ENCODE data around the gene ZNF774.
"Not testable (repeated sequence)": the region's sequence is repeated elsewhere in the genome, so short reads cannot be mapped to it uniquely, and the experiment has no call there.

The ZNF774 gene

DNA sequence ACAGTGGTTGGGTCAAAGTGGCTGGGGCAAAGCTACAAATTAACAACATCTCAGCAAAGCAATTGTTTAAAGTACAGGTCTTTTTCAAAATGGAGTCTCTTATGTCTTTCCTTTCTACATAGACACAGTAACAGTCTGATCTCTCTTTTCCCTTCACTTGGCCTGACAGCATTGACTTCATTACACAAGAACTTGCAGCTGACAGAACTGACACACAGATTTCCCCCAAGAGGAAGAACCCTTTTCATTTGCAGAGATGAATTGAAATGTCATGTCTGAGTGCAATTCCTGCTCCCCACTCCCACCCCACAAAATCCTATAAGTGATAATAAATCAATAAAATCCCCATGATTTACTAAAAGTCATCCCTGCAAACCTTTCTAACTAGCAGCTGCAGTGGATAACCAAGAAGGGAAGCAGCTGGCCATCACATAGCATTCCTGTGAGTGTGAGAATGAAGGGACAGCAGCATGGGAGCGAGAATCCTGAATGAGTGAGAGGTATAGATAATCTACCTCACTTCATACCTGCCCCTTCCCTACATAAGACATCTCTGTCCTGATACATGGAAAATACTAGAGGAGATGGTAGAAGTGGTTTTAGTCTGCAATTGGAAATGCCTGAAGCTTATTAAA is 4.5 kb upstream of the ZNF774 start:
- not testable (repeated sequence) for DNase-seq

DNA sequence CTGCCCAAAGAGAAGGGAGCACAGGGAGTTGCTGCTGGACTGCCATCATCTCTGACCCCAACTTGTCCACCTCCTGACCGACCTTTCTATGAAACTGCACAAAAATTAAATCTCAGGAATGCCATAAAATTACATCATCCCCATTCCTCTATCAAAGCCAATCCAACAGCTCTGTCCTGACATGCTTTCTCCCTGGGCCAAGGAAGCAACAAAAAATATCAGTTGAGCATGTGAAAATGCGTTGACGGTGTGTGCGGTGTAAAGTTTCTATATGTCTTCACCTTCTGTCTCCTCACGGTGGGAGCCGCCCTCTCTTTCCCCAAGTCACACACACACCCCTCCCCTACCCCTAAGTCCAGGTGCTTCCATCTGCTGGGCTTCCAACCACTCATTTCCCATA is 3.6 kb upstream of the ZNF774 start:
- DNase-seq, result no peak

DNA sequence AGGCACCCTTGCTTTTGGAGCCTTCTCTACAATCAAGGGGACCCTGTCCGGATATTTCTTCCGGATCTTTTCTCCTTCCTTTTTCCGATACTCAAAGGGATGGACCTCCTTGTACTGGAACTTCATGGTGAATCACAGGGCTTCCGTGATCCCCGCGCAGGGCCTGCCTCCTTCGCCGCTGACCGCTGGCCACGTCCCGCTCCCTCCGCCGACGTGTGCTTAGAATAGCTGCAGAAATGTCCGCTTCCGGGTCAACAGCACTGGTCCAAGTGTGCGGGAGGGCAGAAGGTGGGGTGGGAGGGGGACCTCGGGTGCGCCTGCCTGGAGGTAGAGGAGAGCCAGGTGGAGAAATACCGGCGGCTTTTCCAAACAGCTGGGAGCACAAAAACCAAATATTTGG is 3.0 kb upstream of the ZNF774 start:
- no peak for DNase-seq

- no peak for DNase-seq
Observed at GRCh38 chr15:90349821-90350220, 2.3 kb upstream of the ZNF774 start.

DNA sequence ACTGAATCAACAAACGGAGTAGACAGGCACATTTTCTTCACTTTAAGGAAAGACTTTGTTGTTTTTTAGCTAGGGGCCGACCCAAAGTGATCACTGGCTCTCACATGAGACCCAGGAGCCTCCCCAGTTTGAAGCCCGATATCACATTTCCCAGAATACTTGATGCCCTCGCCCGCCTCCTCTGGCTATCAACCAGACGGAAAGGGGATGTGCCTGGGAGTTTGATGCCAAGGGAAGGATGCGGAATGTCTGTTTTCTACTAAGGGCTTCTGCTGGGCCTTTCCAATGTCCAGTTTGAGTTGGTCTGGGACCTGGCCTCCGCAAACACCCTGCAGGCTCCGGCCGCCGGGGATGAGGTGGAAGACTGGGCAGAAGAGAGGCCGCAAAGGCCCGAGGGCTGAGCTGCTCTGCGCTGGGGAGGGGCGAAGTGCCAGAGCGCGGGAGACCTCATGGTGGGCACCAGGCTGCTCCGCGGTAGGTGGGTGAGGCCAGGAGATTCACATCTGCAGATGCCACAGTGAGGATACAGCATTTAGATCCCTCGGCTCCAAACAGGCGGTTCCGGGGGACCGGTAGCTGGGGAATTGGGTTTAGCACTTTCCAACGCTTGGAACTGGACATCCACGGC is 491 bp upstream of the ZNF774 start:
- no peak for DNase-seq

DNA sequence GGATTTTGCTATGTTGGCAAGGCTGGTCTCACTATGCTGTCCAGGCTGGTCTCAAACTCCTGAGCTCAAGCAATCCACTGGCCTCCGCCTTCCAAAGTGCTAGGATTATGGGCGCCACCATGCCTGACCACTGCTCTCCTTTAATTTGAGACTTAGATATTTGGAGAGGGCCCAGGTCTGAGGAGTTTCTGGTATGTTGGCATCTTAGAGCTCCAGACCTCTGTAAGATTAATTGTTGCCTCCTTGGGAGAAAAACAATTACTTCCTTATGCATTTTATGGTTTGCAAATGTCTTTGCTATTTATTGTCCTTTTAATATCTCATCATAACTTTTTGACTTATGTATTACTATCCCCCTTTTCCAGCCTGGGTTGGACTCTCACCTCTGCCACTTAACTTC is 2.9 kb downstream of the ZNF774 start:
- DNase-seq, result no peak

DNA sequence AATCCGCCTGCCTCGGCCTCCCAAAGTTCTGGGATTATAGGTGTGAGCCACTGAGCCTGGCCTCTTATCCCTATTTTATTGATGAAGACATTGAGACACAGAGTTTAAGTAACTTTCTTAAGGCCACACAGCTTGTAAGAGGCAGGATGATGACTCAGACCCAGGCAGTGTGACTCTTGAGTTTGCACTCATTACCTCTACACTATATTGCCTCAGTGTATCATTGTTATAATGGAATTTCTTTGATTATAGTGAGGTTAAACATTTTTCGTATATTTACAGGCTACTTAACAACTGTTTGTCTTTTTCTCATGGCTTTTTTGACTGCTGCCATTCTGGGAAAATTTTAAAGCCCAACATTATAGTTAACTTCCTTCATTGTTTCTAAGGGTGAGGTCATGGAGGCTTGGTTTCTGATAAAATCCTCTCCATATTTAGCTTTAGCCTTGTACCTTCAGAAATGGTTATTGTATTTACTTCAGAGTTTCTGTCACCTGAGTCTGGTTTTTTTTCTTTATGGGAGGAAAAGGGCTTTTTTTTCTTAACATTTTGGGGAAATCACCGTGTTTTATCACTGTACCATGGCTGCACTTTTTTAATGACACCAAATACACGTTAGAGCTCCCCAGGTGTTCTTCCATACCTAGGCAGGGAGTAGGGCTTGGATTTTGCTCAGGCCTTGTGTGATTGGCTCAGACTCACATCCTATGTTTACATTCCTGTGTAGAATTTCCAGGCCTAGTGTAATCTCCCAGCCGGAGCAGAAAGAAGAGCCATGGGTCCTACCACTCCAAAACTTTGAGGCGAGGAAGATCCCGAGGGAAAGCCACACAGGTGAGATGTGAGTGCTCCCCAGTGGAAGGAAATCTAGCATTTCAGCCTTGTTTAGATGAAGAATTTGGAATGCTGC is 6.3 kb downstream of the ZNF774 start:
- no peak for DNase-seq

DNA sequence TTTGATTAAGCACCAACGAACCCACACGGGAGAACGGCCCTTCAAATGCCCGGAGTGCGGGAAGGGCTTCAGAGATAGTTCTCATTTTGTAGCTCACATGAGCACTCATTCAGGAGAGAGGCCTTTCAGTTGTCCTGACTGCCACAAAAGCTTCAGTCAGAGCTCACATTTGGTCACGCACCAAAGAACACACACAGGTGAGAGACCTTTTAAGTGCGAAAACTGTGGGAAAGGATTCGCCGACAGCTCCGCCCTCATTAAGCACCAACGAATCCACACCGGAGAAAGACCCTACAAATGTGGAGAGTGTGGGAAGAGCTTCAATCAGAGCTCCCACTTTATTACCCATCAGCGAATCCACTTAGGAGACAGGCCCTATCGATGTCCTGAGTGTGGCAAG is 8.7 kb downstream of the ZNF774 start:
- no peak for DNase-seq

GRCh38 chr15:90362936-90363212 is 10.8 kb downstream of the ZNF774 start:
- DNase-seq, result no peak

- DNase-seq, result no peak
Observed at GRCh38 chr15:90364251-90364650, 12.2 kb downstream of the ZNF774 start.

DNA sequence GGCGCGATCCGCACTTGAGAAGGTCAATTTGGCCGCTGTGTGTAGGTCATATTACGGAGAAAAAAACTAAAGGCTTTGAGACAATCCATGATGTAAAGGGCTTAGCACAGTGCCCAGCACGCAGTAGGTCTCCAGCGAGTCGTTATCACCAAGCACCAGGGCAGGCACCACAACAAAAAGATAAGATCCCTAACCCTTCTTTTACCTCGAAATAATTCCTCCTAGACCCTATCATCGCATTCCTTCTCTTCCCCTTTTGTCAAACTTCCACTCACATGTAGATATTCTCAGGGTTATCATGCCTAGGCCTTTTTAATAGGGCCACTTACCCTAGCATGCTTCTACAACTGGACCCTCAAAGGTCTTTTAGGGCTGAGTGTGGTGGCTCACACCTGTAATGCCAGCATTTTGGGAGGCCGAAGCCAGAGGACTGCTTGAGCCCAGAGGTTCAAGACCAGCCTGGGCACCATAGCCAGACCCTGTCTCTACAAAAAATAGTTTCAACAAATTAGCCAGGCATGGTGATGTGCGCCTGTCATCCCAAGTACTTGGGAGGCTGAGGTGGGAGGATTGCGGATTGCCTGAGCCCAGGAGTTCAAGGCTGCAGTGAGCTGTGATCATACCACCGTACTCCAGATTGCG is 13.5 kb downstream of the ZNF774 start:
- no peak for DNase-seq

DNA sequence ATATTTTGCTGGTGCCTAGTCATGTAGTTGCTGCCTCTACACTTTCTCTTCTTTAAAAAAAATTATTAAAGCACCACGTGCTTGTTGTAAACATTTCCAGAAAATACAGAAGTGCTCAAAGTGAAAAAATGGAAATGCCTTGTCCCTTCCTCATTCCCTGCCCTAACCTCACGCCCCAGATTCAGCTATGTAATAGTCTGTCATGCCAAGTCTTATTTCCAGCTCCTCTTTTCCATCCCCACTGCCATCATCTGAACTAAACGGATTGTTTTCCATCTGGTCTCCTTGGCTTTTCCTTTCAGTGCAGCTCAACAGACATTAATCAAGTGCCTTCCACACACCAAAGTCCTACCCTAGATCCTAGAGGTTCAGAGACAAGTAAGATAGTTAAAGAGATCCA is 15.5 kb downstream of the ZNF774 start:
- no peak for DNase-seq

DNA sequence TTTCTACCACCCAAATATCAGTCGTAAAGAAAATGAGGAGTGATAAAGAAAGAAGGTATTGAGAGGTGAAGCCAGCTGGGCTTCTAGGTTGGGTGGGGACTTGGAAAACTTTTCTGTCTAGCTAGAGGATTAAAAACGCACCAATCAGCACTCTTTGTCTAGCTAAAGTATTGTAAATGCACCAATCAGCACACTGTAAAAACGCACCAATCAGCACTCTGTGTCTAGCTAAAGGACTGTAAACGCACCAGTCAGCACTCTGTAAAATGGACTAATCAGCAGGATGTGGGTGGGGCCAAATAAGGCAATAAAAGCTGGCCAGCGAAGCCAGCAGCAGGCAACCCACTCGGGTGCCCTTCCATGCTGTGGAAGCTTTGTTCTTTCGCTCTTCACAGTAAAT is 23.0 kb downstream of the ZNF774 start:
- DNase-seq, result no peak

DNA sequence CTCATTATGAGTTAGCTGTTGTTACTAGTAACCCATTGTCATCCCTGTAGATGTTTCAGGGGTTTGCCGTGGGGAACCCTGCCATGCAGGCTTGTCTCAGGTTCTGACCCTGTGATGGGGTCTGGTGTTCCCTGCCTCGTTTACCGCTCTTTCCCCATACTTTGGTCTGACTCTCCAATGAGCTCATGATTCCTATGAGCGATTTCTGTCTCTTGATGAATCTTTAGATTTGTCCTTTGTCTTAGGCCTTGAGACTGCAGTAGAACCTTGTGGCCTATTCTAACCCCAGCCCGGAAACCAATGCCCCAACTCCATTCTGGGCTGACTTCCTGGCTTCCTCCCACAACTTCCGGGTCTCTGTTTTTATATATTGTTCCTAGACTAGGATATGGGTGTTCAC is 24.7 kb downstream of the ZNF774 start:
- no peak for DNase-seq

GRCh38 chr15:90379263-90379662 is 27.2 kb downstream of the ZNF774 start:
- no peak for DNase-seq

GRCh38 chr15:90381515-90381914 is 29.4 kb downstream of the ZNF774 start:
- DNase-seq, result no peak

DNA sequence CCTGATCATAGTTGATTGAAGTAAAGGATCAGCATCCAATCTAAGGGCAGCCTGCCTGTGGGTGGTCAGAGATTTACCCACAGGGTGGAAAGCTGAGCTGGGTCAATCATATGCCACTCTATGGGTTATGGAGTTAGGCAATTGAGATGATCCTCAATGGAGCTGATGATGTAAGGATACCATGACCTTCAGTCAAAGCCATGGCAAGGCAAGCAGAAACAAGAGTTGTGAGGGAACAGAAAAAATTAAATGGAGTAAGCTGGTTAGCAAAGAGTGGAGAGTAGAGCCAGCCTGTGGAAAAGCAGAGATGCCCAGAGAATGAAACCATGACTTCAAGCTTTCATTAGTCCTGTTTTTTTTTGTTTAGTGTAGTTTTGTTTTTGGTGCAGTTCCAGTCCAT is 30.2 kb downstream of the ZNF774 start:
- no peak for DNase-seq

DNA sequence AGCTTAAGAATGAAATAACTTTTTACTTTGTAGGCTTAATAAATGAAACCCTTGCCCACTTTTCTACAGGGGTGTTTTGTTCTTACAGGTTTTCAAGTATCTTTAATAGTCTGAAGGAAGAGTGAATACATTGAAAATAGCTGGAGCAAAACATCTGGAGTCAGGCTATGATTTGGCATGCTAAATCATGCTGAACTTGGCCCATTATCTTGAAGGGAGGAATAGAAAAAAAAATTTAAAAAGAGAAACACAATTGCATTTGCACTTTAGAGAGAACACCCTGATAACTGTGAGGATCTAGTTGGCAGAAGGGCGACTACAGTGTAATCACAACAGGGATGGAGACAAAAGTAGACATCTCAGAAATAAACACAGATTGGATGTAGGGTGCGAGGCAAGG is 34.1 kb downstream of the ZNF774 start:
- DNase-seq, result no peak

DNA sequence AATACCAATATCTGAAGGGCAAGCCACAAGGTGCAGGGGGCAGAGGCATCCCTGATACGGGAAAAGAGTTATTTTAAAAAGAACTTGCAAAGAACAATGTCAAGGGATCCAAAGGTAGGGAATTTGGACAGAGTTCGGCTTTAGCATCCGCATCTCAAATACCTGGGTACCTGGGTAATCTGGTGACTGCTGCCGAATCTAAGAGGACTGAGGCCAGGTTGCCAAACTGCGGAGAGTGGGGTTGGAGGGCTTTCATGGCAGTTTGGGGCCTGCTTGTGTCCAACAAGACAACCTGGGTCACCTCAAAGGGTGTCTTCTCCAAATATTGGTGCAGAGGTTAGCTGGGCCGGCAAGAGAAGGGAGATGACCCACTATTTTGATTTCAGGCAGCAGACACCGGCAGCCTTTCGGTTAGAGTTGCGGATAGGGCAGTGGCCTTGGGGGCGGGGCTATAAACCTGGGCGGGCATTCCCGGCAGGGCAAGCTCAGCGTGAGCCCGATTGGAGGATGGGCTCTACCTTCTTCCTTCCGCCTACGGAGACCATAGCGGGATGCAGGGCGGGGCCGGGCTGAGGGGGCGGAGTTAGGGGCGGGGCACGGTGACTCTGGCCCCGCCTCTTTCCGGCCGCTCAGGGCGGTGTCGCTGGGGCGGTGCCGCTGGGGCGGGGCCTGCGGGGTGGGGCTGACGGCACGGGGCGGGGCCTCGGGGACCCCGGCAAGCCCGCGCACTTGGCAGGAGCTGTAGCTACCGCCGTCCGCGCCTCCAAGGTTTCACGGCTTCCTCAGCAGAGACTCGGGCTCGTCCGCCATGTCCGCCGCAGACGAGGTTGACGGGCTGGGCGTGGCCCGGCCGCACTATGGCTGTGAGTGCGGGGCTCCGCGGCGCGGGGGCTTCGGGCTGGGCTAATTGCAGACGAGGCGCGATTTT is 35.7 kb downstream of the ZNF774 start, which contains the start of gene IQGAP1:
Gene IQGAP1, plus strand, starts transcription at position 709 of the 928 bp plus-strand sequence. Its CDS starts 100 bp downstream, at position 809.
- peak; percentile 93 for DNase-seq

- peak; percentile 32 for DNase-seq
Observed at GRCh38 chr15:90388462-90389380, 36.6 kb downstream of the ZNF774 start.

DNA sequence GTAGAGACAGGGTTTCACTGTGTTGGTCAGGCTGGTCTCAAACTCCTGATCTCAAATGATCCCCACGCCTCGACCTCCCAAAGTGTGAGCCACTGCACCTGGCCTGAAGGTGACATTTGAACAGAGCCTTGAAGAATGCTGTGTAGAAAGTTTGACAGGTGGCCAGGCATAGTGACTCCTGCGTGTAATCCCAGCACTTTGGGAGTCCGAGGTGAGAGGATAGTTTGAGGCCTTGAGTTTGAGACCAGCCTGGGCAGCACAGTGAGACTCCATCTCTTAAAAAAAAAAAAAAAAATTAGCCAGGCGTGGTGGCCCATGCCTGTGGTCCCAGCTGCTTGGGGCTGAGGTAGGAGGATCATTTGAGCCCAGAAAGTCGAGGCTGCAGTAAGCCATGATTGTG is 37.4 kb downstream of the ZNF774 start:
- DNase-seq, result no peak
